ENCODE results near the gene IGF1R. TPM values are rescaled to one million over a fixed set of nuclear protein-coding genes. Genes with fewer than 3 reads are reported as not detected.
A peak's percentile ranks its signal among the peaks of the same experiment; 100 is the strongest.

IGF1R gene
- total RNA-seq, 1 donor from 2014 or later = 47.7 TPM

GRCh38 chr15:98728811-98729160 is 80.4 kb downstream of the IGF1R start:
- no peak for ATAC-seq
- no peak overlapping the region for H3K4me3 ChIP-seq

GRCh38 chr15:98729446-98730042 is 81.2 kb downstream of the IGF1R start:
- intact Hi-C loops (cut with DNase I) = no loop called here
- peak overlapping the region; percentile 26 for H3K27ac ChIP-seq
- no peaks in the 10 kb centered on the region for H3K36me3 ChIP-seq
- ATAC-seq (no peak), DNase-seq (no peak)
- no peak for TF ChIP-seq CTCF (IDR thresholded peaks at IDR 0.05)
- H3K9me3 ChIP-seq = no peaks in the 10 kb centered on the region
- H3K27me3 ChIP-seq (ENCODE audit: low read depth) = no peaks in the 10 kb centered on the region
- no peak overlapping the region for H3K4me3 ChIP-seq
- H3K4me1 ChIP-seq = peaks cover 27% of the 10 kb centered on the region

More at GRCh38 chr15:98728811-98729160, 80.4 kb downstream of the IGF1R start:
- no peaks in the 10 kb centered on the region for H3K9me3 ChIP-seq
- H3K27me3 ChIP-seq (ENCODE audit: low read depth) = no peaks in the 10 kb centered on the region
- intact Hi-C loops (cut with DNase I) = no loop called here
- peak overlapping the region; percentile 82 for H3K27ac ChIP-seq
- no peaks in the 10 kb centered on the region for H3K36me3 ChIP-seq
- peaks cover 19% of the 10 kb centered on the region for H3K4me1 ChIP-seq
- DNase-seq = no peak
- no peak for TF ChIP-seq CTCF (IDR thresholded peaks at IDR 0.05)

GRCh38 chr15:98730860-98731711 is 82.7 kb downstream of the IGF1R start:
- no peak for TF ChIP-seq CTCF (IDR thresholded peaks at IDR 0.05)
- H3K4me1 ChIP-seq = peaks cover 42% of the 10 kb centered on the region
- intact Hi-C loops (cut with DNase I) = no loop called here
- no peaks in the 10 kb centered on the region for H3K27me3 ChIP-seq (ENCODE audit: low read depth)
- H3K27ac ChIP-seq = no peak overlapping the region
- no peak for DNase-seq
- no peaks in the 10 kb centered on the region for H3K36me3 ChIP-seq
- no peak overlapping the region for H3K4me3 ChIP-seq
- ATAC-seq = no peak
- H3K9me3 ChIP-seq = no peaks in the 10 kb centered on the region

- Histone ChIP-seq H3K4me1 (peaks cover 43% of the 10 kb centered on the region), H3K36me3 (no peaks in the 10 kb centered on the region), H3K27me3 (ENCODE audit: low read depth) (no peaks in the 10 kb centered on the region), H3K27ac (no peak overlapping the region), H3K4me3 (no peak overlapping the region), H3K9me3 (no peaks in the 10 kb centered on the region)
- intact Hi-C loops (cut with DNase I) = no loop called here
- TF ChIP-seq CTCF (IDR thresholded peaks at IDR 0.05) = no peak
- DNase-seq = no peak
- no peak for ATAC-seq
Measured at GRCh38 chr15:98731712-98732450, 83.5 kb downstream of the IGF1R start.

GRCh38 chr15:98733098-98733497 is 84.8 kb downstream of the IGF1R start:
- ATAC-seq (no peak), DNase-seq (no peak)
- intact Hi-C loops (cut with DNase I) = no loop called here
- Histone ChIP-seq H3K36me3 (no peaks in the 10 kb centered on the region), H3K4me3 (no peak overlapping the region), H3K27me3 (ENCODE audit: low read depth) (no peaks in the 10 kb centered on the region), H3K4me1 (peaks cover 31% of the 10 kb centered on the region), H3K9me3 (no peaks in the 10 kb centered on the region), H3K27ac (no peak overlapping the region)
- TF ChIP-seq CTCF (IDR thresholded peaks at IDR 0.05) = no peak
